BJ (cell line): ENCODE data around the gene KCNJ18. TPM values are rescaled to one million over a fixed set of nuclear protein-coding genes. Genes with fewer than 3 reads are reported as not detected.
"Not testable (repeated sequence)": the region's sequence is repeated elsewhere in the genome, so short reads cannot be mapped to it uniquely, and the experiment has no call there.

Source experiments
- CTCF ChIA-PET: fragments of 350-600 bp; formaldehyde crosslinking; extraction: SDS; loops from one replicate; lab custom pipeline; 2021; ENCODE audit warnings: antibody characterized with exemption, inconsistent platforms; lab: Yijun Ruan, JAX
- POLR2A ChIA-PET: fragments of 300-600 bp; sonication (Branson Sonifier 250); formaldehyde crosslinking; extraction: SDS; loops from one replicate; lab custom pipeline; 2021; ENCODE audit warnings: antibody characterized with exemption; lab: Charles Lee
- DNase-seq: peaks from one replicate; pipeline ENCODE4 v3.0.0-alpha.2; 2011; ENCODE audit warnings: low read depth
- H3K27me3 ChIP-seq: 2 replicates; pipeline ENCODE4 v1.6.0; 2011; ENCODE audit warnings: low read length; ENCODE audit not compliant: control insufficient read depth, insufficient read depth
- H3K36me3 ChIP-seq: 2 replicates; pipeline ENCODE4 v1.5.1; 2011; ENCODE audit warnings: low read length; ENCODE audit not compliant: control insufficient read depth, insufficient read depth
- H3K4me3 ChIP-seq: 2 replicates; pipeline ENCODE4 v1.5.1; 2011; ENCODE audit warnings: low read depth, mild to moderate bottlenecking, control low read depth, low read length
- polyA plus RNA-seq: library from polyadenylated mRNA; depleted of rRNA; stranded (reverse); fragments of >200 nt; gene quantifications from 2 replicates; pipeline ENCODE4 v1.2.3, GENCODE V29; 2011
- TF ChIP-seq, protein P1 (sequence below): IDR thresholded peaks from 2 replicates; pipeline ENCODE4 v1.5.1; 2011; ENCODE audit warnings: low read depth, mild to moderate bottlenecking, control low read depth, inconsistent platforms, low read length, moderate library complexity; ENCODE audit not compliant: insufficient read depth

The KCNJ18 gene
- polyA plus RNA-seq, 1 experiment = not detected

DNA sequence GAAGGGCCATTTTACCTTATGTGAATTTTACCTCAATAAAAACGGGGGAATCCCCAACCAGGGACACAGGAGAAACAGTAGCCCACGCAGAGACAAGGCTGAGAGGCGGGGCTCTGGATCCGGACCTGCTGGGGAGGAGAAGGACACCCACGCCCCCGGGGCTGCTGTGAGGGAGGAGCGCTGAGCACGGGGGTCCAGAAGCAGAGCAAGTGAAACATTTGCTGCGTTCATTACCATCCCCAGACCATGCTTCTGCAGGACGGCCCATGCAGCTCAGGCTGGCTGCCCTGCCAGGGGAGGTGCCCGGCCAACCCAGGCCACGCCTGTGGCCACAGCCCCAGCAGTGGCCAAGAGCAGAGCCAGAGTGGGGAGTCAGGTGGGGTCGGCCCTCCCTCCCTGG is 50.0 kb downstream of the KCNJ18 start:
- no peak for DNase-seq
- TF ChIP-seq, protein P1, sequence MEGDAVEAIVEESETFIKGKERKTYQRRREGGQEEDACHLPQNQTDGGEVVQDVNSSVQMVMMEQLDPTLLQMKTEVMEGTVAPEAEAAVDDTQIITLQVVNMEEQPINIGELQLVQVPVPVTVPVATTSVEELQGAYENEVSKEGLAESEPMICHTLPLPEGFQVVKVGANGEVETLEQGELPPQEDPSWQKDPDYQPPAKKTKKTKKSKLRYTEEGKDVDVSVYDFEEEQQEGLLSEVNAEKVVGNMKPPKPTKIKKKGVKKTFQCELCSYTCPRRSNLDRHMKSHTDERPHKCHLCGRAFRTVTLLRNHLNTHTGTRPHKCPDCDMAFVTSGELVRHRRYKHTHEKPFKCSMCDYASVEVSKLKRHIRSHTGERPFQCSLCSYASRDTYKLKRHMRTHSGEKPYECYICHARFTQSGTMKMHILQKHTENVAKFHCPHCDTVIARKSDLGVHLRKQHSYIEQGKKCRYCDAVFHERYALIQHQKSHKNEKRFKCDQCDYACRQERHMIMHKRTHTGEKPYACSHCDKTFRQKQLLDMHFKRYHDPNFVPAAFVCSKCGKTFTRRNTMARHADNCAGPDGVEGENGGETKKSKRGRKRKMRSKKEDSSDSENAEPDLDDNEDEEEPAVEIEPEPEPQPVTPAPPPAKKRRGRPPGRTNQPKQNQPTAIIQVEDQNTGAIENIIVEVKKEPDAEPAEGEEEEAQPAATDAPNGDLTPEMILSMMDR = no peak
- CTCF ChIA-PET = no interaction called here

DNA sequence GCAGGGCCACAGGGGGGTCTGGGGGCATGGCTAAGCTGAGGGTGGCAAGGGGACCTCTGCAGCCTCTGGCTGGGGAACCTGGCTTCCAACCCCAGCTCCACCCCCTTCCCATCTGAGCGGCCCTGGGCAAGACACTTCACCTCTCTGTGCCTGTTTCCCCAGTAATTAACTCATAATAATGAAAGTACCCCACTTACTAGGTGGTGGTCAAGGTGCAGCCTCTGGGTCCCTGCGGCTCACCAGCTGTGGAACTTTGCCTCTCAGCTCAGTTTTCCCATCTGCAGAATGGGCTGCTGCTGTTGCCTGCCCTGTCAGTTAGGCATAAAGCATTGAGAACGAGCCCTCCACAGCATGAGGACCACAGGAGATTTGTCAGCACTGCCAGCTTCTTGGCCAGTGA is 51.8 kb downstream of the KCNJ18 start:
- DNase-seq, H3K27me3 ChIP-seq, CTCF ChIA-PET, H3K4me3 ChIP-seq, POLR2A ChIA-PET, H3K36me3 ChIP-seq: not testable (repeated sequence)

More for the DNA sequence above, 50.0 kb downstream of the KCNJ18 start:
- Histone ChIP-seq H3K27me3 (no peaks in the 10 kb centered on the region), H3K36me3 (no peaks in the 10 kb centered on the region), H3K4me3 (no peak overlapping the region)
- POLR2A ChIA-PET = no interaction called here

DNA sequence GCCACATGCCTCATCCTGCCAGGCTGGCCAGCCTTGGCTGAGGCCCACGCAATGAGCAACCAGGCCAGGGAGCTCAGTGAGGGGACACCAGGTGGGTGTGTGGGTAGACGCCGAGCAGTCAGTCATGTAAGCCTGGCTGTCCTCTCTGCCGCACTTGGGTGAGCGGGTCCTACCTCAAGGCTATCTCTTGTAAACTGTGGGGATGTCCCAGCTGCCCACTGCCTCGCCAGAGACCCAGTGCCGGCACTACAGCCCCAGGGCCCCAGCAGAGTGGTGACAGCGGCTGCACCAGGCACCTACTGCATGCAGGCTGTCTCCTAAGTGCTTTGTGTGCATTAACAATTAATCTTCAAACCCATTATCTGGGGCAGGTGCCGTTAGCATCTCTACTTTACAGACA is 52.3 kb downstream of the KCNJ18 start:
- CTCF ChIA-PET, POLR2A ChIA-PET, DNase-seq, H3K27me3 ChIP-seq, H3K4me3 ChIP-seq, H3K36me3 ChIP-seq: not testable (repeated sequence)

DNA sequence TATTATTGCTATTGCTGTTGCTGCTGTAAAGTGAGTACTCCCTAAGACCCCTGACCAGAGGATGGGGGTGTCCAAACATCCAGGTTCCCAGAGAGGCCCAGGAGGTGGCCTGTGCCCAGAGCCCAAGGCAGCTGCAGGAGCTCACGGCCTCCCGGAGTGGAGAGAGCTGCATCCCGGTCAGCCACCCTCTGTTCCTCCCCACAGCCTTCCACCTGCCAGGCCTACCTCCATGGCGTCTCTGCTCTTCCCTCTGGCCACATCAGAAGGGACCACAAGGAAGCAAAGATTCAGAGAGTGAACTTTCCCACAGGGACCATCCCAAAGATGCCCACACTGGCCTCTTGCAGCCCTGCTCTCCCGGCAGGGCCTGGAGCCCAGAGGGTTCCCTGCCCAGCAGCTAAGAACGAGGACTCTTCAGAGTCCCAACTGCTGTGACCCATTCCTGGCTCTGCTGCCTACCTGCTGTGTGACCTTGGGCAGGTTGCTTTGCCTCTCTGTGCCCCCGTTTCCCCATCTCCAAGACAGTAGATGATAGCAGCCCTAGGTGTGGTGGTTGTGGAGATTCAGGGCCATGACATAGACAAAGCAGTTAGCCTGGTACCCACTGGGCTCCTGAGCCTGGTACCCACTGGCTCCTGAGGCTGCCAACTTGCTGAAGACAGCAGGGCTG is 53.2 kb downstream of the KCNJ18 start:
- POLR2A ChIA-PET, CTCF ChIA-PET, DNase-seq, H3K4me3 ChIP-seq, H3K27me3 ChIP-seq, H3K36me3 ChIP-seq: not testable (repeated sequence)

DNA sequence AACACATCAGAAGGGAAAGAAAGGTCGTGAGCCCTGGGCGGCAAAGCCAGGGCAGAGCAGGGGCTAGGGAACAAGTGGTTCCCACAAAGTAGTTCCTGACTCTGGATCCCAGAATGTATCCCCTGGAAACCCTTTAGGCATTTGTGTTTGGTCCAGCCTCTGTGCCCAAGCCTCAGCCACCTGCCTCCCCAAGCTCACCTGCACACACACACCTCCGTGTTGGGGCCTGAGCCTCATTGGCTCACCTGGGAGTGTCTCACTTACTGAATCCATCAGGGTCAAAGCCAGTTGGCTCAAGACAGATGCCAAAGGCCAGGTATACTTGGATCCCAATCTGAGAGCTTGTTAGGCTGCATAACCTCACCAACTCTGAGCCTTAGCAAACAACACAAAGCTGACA is 54.1 kb downstream of the KCNJ18 start:
- POLR2A ChIA-PET, H3K27me3 ChIP-seq, H3K4me3 ChIP-seq, H3K36me3 ChIP-seq, DNase-seq, CTCF ChIA-PET: not testable (repeated sequence)

DNA sequence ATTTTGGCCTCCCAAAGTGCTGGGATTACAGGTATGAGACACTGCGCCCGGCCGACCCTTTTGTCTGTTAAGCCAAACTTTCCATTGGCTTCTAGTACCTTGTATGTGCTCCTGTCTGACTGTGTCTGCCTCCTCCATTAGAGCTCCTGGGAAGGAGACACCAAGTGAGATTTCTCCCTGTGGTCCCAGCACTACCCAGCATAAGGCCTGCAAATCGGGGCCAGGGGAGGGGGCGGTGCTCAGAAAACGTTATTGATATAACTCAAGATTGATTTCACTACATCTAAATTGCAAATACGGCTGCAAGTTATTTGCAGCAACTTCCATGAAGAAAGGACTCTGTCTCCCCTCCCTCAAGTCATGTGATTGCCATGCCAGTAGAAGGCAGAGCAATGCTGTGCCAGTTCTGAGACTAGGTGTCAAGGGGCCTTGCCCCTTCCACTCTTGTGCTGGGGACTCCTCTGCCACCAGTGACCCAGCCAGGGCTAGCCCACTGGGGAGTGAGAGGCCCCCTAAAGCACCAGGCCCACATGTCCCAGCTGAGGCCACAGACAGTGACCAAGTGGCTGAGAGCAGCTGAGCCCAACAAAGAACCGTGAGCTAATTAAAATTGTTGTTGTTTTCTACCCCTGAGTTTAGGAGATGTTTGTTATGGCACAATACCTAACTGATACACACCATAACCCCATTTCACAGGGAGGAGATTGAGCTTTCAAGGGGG is 55.0 kb downstream of the KCNJ18 start:
- DNase-seq, H3K27me3 ChIP-seq, CTCF ChIA-PET, H3K4me3 ChIP-seq, POLR2A ChIA-PET, H3K36me3 ChIP-seq: not testable (repeated sequence)

DNA sequence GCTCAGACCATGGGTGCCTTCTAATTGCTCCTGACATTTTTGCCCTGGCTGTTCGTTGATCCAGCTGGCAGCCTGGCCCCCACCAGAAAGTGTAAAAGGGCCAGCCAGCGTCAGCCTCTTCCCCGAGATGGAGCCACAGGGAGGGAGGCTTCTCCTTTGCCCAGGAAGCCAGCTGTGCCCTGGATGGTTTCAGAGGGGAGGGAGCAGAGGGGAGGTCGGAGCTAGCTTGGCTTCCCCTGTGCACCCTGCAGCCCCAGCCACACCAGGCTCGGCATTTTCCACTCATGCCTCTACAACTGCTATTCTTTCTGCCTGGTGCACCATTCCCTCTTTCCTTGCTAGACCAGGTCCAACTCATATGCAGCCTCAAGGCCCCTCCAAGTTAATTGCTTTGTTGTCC is 56.4 kb downstream of the KCNJ18 start:
- H3K4me3 ChIP-seq, CTCF ChIA-PET, POLR2A ChIA-PET, H3K36me3 ChIP-seq, DNase-seq, H3K27me3 ChIP-seq: not testable (repeated sequence)

DNA sequence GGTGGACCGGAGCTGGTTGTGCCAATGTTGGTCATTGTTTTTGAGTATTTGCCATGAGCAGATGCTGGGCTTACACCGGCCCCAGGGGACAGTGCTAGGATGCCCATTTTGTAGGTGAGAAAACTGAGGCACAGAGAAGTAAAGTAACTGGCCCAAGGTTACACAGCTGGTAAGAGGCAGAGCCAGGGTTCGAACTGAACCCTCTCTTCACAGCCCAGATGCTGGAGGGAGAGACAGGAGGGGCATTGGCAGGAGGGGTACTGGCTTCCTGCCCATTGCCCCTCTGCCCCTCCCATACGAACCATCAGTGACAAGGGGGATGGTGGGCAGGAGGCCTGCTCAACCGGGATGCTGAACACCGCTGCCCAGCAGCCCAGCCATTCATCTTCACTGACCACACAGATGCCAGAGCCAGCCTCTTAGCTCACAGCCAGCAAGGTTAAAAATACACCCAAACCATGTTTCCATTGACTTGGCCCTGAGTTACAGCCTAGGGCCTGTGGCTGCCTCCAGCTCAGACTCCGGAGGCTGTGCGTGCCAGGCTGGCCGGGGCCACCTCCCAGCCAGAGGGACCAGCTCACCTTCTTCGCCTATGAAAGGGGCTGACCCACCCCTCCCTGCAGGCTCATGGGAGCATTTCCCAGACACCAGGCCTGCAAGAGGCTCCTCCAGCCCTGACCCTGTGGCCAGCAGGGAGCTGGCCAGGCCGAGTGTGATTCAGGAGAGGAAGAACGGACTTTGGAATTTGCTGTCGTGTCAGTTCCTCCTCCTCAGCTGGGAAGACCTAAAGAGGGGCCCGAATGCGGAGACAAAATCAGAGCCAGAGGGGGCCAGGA is 57.6 kb downstream of the KCNJ18 start:
- H3K27me3 ChIP-seq, H3K4me3 ChIP-seq, POLR2A ChIA-PET, CTCF ChIA-PET, DNase-seq, H3K36me3 ChIP-seq: not testable (repeated sequence)

DNA sequence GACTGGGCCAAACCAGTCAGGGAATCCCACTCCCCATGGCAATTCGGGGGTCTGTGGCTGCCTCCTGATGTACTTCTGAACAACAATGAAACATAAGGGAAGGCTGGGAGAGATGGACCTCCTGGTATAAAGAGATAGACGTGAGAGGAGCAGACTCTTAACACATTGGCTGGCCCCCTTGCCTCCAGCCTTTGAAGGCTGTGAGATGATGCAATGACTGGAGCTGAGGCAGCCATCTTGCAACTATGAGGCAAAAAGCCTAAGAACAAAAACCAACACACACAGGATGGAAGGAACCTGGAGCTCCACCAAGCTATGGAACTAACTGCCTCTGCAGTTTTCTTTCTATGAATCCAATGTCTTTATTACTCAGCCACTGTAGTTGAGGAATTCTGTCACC is 58.8 kb downstream of the KCNJ18 start:
- H3K27me3 ChIP-seq, H3K4me3 ChIP-seq, POLR2A ChIA-PET, CTCF ChIA-PET, H3K36me3 ChIP-seq, DNase-seq: not testable (repeated sequence)
